ENCODE measurements around the gene GPI.

DNA sequence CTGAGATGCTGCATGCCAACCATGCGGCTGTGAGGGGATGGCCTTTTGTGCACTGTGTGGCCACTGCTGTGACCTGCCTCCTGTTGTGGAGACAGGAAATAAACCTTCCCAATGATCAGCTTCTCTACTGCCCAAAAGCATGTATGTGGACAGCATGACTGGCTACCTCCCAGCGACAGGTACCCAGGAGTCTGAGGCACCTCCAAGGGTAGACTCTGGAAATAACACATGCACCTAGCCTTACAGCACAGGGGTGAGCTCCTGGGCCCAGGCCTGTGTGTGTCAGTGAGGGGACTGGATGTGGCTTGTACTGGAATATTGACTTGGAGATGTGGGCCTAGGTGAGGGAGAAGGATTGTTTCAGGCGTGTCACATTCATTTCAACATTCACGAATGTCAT is 7.6 kb upstream of the GPI start:
- TF ChIP-seq, protein P1, sequence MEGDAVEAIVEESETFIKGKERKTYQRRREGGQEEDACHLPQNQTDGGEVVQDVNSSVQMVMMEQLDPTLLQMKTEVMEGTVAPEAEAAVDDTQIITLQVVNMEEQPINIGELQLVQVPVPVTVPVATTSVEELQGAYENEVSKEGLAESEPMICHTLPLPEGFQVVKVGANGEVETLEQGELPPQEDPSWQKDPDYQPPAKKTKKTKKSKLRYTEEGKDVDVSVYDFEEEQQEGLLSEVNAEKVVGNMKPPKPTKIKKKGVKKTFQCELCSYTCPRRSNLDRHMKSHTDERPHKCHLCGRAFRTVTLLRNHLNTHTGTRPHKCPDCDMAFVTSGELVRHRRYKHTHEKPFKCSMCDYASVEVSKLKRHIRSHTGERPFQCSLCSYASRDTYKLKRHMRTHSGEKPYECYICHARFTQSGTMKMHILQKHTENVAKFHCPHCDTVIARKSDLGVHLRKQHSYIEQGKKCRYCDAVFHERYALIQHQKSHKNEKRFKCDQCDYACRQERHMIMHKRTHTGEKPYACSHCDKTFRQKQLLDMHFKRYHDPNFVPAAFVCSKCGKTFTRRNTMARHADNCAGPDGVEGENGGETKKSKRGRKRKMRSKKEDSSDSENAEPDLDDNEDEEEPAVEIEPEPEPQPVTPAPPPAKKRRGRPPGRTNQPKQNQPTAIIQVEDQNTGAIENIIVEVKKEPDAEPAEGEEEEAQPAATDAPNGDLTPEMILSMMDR (IDR thresholded peaks at IDR 0.05): no peak
- TF ChIP-seq POLR2A (IDR thresholded peaks at IDR 0.05): no peak

Measured in esophagus squamous epithelium (tissue), 4 donors.